A673 (cell line): ENCODE data around the gene TPD52L2.

Experiments
- CTCF ChIP-seq: fragments of 300-800, 200-600 bp; sonication (generic); conservative IDR thresholded peaks from 2 replicates; pipeline ENCODE4 v1.5.1; 2017; ENCODE audit warnings: low read depth, mild to moderate bottlenecking, antibody characterized with exemption, low read length, moderate library complexity, mixed read lengths
- EZH2 ChIP-seq: fragments of 200-600 bp; sonication (generic); IDR thresholded peaks from 2 replicates; pipeline ENCODE4 v1.6.1; 2017; ENCODE audit warnings: borderline replicate concordance, low read depth, mild to moderate bottlenecking, mixed read lengths, antibody characterized with exemption, low read length; ENCODE audit not compliant: poor library complexity, severe bottlenecking

DNA sequence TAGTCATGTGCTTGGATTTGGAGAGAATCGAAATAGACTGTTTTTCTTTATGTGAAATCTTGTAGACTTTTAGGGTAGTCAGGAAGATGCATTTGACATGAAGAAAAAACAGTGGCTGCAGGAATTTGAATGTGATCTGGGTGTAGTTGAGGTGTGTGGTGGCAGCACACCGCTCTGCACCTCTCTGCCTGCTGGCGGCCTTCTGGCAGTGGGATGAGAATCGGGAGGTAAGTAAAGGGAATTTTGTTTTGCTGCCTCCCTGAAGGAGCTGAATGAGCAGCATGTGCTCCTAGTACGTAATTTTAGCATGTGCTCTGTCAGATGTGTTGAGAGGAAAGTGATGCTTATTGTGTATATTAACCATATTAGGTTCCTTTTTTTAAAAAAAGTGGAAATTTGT, 3.2 kb downstream of the TPD52L2 start:
- TF ChIP-seq CTCF (no peak), EZH2 (no peak)
